ENCODE results near the gene DBP.

The DBP gene

GRCh38 chr19:48650974-48651682 lies 13.9 kb upstream of the DBP start:
- no peak for TF ChIP-seq CTCF (IDR thresholded peaks at IDR 0.05)

GRCh38 chr19:48648134-48648533 lies 11.0 kb upstream of the DBP start:
- no peak for TF ChIP-seq CTCF (IDR thresholded peaks at IDR 0.05)

- TF ChIP-seq CTCF (IDR thresholded peaks at IDR 0.05): no peak
Measured at GRCh38 chr19:48646722-48647216, 9.6 kb upstream of the DBP start.

GRCh38 chr19:48646001-48646721 lies 9.0 kb upstream of the DBP start, which contains the start of gene CA11:
CA11 (minus strand) TSS chr19:48646187; CDS start chr19:48645632, 555 bp downstream.
- peak; percentile 59 for TF ChIP-seq CTCF (IDR thresholded peaks at IDR 0.05)

GRCh38 chr19:48645620-48646000 lies 8.4 kb upstream of the DBP start:
- TF ChIP-seq CTCF (IDR thresholded peaks at IDR 0.05): no peak

GRCh38 chr19:48644839-48645619 lies 7.8 kb upstream of the DBP start:
- no peak for TF ChIP-seq CTCF (IDR thresholded peaks at IDR 0.05)

- TF ChIP-seq CTCF (IDR thresholded peaks at IDR 0.05): no peak
Measured at GRCh38 chr19:48644355-48644754, 7.2 kb upstream of the DBP start.

All from LNCAP (cell line).